H1 (cell line): ENCODE data around the gene L3MBTL4. TPM values are rescaled to one million over a fixed set of nuclear protein-coding genes. Genes with fewer than 3 reads are reported as not detected.

Experiments
- CTCF ChIA-PET: fragments of 300-600 bp; sonication (Branson Sonifier 250); formaldehyde crosslinking; loops from one replicate; lab custom pipeline; 2021; ENCODE audit not compliant: partially characterized antibody; lab: Charles Lee
- POLR2A ChIA-PET: fragments of 300-600 bp; sonication (Branson Sonifier 250); formaldehyde crosslinking; loops from one replicate; lab custom pipeline; 2021; ENCODE audit warnings: inconsistent platforms; ENCODE audit not compliant: partially characterized antibody; lab: Charles Lee
- DNase-seq, 2 experiments: peaks; one replicate each; pipeline versions ENCODE4 v3.0.0 to v3.0.0-alpha.2; 2010 to 2022; ENCODE audit warnings: low spot score in 2 of 2, low read depth in 1 of 2, mixed read lengths in 1 of 2
- FAIRE-seq: peaks from 2 replicates; lab custom pipeline; 2011; peaks lifted over from hg19 to GRCh38; lab: Jason Lieb, UNC
- H2AFZ ChIP-seq: 2 replicates; pipeline ENCODE4 v1.8.1; 2012; ENCODE audit warnings: low read length, inconsistent platforms
- H2AK5ac ChIP-seq: 2 replicates; pipeline ENCODE4 v1.6.1; 2013; ENCODE audit warnings: low read depth, low read length
- H2BK120ac ChIP-seq: replicated peaks from 2 replicates; pipeline ENCODE3; 2013; ENCODE audit warnings: low read depth, low read length, inconsistent platforms
- H2BK12ac ChIP-seq: 2 replicates; pipeline ENCODE4 v1.6.1; 2013; ENCODE audit warnings: low read depth, low read length
- H2BK15ac ChIP-seq: 2 replicates; pipeline ENCODE4 v1.6.1; 2013; ENCODE audit warnings: low read length
- H2BK20ac ChIP-seq: 2 replicates; pipeline ENCODE4 v1.6.1; 2013; ENCODE audit warnings: low read length
- H2BK5ac ChIP-seq: 2 replicates; pipeline ENCODE4 v1.6.1; 2013; ENCODE audit warnings: low read depth, low read length
- H3K14ac ChIP-seq: 2 replicates; pipeline ENCODE4 v1.6.1; 2013; ENCODE audit warnings: inconsistent platforms; ENCODE audit not compliant: insufficient read length
- H3K18ac ChIP-seq: 2 replicates; pipeline ENCODE4 v1.6.1; 2013; ENCODE audit warnings: low read length; ENCODE audit errors: extremely low read depth
- H3K23ac ChIP-seq: 2 replicates; pipeline ENCODE4 v1.6.1; 2013; ENCODE audit warnings: inconsistent platforms; ENCODE audit not compliant: insufficient read length
- H3K23me2 ChIP-seq: 2 replicates; pipeline ENCODE4 v1.6.1; 2013; ENCODE audit warnings: low read depth, low read length
- H3K27ac ChIP-seq: 2 replicates; pipeline ENCODE4 v1.6.1; 2011; ENCODE audit warnings: low read depth, low read length, inconsistent platforms
- H3K27me3 ChIP-seq, 4 experiments: replicated peaks in 1 of 4; 1 replicate in 1 of 4; 2 replicates in 3 of 4; pipeline versions ENCODE4 v1.6.1 to v1.8.1; 2011 to 2013; ENCODE audit warnings: low read length in 3 of 4, mild to moderate bottlenecking in 3 of 4, inconsistent platforms in 2 of 4, mixed read lengths in 2 of 4, moderate library complexity in 1 of 4; ENCODE audit not compliant: control insufficient read depth in 3 of 4, insufficient read depth in 3 of 4; ENCODE audit errors: extremely low read depth in 1 of 4
- H3K36me3 ChIP-seq, 4 experiments: 2 replicates each; pipeline versions ENCODE4 v1.6.1 to v1.8.1; 2011 to 2013; ENCODE audit warnings: mild to moderate bottlenecking in 4 of 4, low read length in 3 of 4, moderate library complexity in 2 of 4, control low read depth in 1 of 4, inconsistent platforms in 1 of 4; ENCODE audit not compliant: insufficient read depth in 4 of 4, control insufficient read depth in 2 of 4
- H3K4ac ChIP-seq: replicated peaks from 2 replicates; pipeline ENCODE3; 2013; ENCODE audit warnings: low read length, low read depth, mixed read lengths, inconsistent platforms; ENCODE audit not compliant: insufficient read length
- H3K4me1 ChIP-seq, 4 experiments: replicated peaks in 1 of 4; 1 replicate in 1 of 4; 2 replicates in 3 of 4; pipeline versions ENCODE4 v1.6.1 to v1.8.1; 2011 to 2013; ENCODE audit warnings: low read length in 3 of 4, inconsistent platforms in 2 of 4, mixed read lengths in 1 of 4; ENCODE audit not compliant: insufficient read depth in 4 of 4, control insufficient read depth in 3 of 4
- H3K4me2 ChIP-seq, 2 experiments: 2 replicates each; pipeline versions ENCODE4 v1.6.1 to v1.8.1; 2011 to 2013; ENCODE audit warnings: low read depth in 2 of 2, low read length in 2 of 2, control low read depth in 1 of 2, inconsistent platforms in 1 of 2, mild to moderate bottlenecking in 1 of 2; ENCODE audit not compliant: insufficient read depth in 1 of 2
- H3K4me3 ChIP-seq, 4 experiments: fragments of 200-600, 300-600 bp in 1 of 4; sonication (generic), shearing (Covaris generic), sonication (Bioruptor Twin) in 1 of 4; 2 replicates each; pipeline versions ENCODE4 v1.5.1 to v1.8.1; 2011 to 2016; ENCODE audit warnings: low read length in 4 of 4, low read depth in 3 of 4, control low read depth in 2 of 4, inconsistent platforms in 2 of 4, mild to moderate bottlenecking in 2 of 4, mixed read lengths in 1 of 4, moderate library complexity in 1 of 4; ENCODE audit not compliant: insufficient read depth in 2 of 4; ENCODE audit errors: extremely low read depth in 1 of 4
- H3K56ac ChIP-seq: replicated peaks from 2 replicates; pipeline ENCODE3; 2013; ENCODE audit warnings: low read depth, mild to moderate bottlenecking, mixed read lengths, low read length, inconsistent platforms; ENCODE audit not compliant: insufficient read length
- H3K79me1 ChIP-seq: 2 replicates; pipeline ENCODE4 v1.6.1; 2013; ENCODE audit warnings: low read depth, low read length, control low read depth
- H3K79me2 ChIP-seq, 2 experiments: 2 replicates each; pipeline versions ENCODE4 v1.6.1 to v1.8.1; 2012 to 2013; ENCODE audit warnings: low read length in 2 of 2, mild to moderate bottlenecking in 2 of 2, inconsistent platforms in 1 of 2; ENCODE audit not compliant: insufficient read depth in 2 of 2, control insufficient read depth in 1 of 2
- H3K9ac ChIP-seq, 4 experiments: replicated peaks in 1 of 4; 1 replicate in 1 of 4; 2 replicates in 3 of 4; pipeline versions ENCODE4 v1.6.1 to v1.8.1; 2011 to 2013; ENCODE audit warnings: low read depth in 3 of 4, low read length in 3 of 4, control low read depth in 2 of 4, mild to moderate bottlenecking in 2 of 4, moderate library complexity in 2 of 4, inconsistent platforms in 1 of 4; ENCODE audit errors: extremely low read depth in 1 of 4
- H3K9me3 ChIP-seq, 2 experiments: 2 replicates each; pipeline versions ENCODE4 v1.6.1 to v1.8.1; 2012 to 2013; ENCODE audit warnings: mild to moderate bottlenecking in 2 of 2, moderate library complexity in 2 of 2, control low read depth in 1 of 2, inconsistent platforms in 1 of 2, low read depth in 1 of 2, low read length in 1 of 2, mixed read lengths in 1 of 2; ENCODE audit not compliant: insufficient read depth in 2 of 2
- H4K20me1 ChIP-seq, 2 experiments: replicated peaks in 1 of 2; 2 replicates each; pipeline versions ENCODE3 to v1.8.1; 2011 to 2013; ENCODE audit warnings: inconsistent platforms in 2 of 2, low read length in 2 of 2, mild to moderate bottlenecking in 1 of 2; ENCODE audit not compliant: insufficient read depth in 2 of 2, control insufficient read depth in 1 of 2
- H4K5ac ChIP-seq: 2 replicates; pipeline ENCODE4 v1.6.1; 2013; ENCODE audit warnings: low read length, low read depth, mixed read lengths, inconsistent platforms; ENCODE audit not compliant: insufficient read length
- H4K8ac ChIP-seq: 2 replicates; pipeline ENCODE4 v1.8.0; 2013; ENCODE audit warnings: mild to moderate bottlenecking, moderate library complexity, low read length, inconsistent platforms; ENCODE audit not compliant: insufficient read depth; ENCODE audit errors: extremely low read depth
- H4K91ac ChIP-seq: replicated peaks from 2 replicates; pipeline ENCODE3; 2013; ENCODE audit warnings: low read length, mixed read lengths, inconsistent platforms; ENCODE audit not compliant: insufficient read length
- ATF2 ChIP-seq: IDR thresholded peaks from 2 replicates; pipeline ENCODE4 v1.6.1; 2012; ENCODE audit warnings: low read length, inconsistent platforms
- CHD2 ChIP-seq: IDR thresholded peaks from 2 replicates; pipeline ENCODE4 v1.6.1; 2012; ENCODE audit warnings: low read length, improper control_type of control experiment
- JUN ChIP-seq: IDR thresholded peaks from 2 replicates; pipeline ENCODE4 v1.6.1; 2011; ENCODE audit warnings: low read depth, mild to moderate bottlenecking, improper control_type of control experiment, low read length
- SAP30 ChIP-seq: fragments of 300-600 bp; sonication (generic); IDR thresholded peaks from 2 replicates; pipeline ENCODE4 v1.7.1; 2012; ENCODE audit warnings: low read length, moderate library complexity, mild to moderate bottlenecking, inconsistent platforms; ENCODE audit not compliant: insufficient read depth, insufficient replicate concordance
- SIRT6 ChIP-seq: IDR thresholded peaks from one replicate; pipeline ENCODE4 v1.7.1; 2012; ENCODE audit warnings: low read length, inconsistent platforms
- SP1 ChIP-seq: IDR thresholded peaks from 2 replicates; pipeline ENCODE4 v1.6.1; 2011; ENCODE audit warnings: low read depth, low read length
- USF2 ChIP-seq: IDR thresholded peaks from 2 replicates; pipeline ENCODE4 v1.6.1; 2011; ENCODE audit warnings: low read length, improper control_type of control experiment
- WGBS, 2 experiments: shearing (Covaris generic) in 1 of 2; methylation state at CpG; one replicate each; pipeline versions ENCODE4 v1.1.6 to v1.1.7; 2013 to 2015; ENCODE audit warnings: low lambda C conversion rate in 2 of 2, mixed read lengths in 2 of 2, inconsistent platforms in 1 of 2, low coverage in 1 of 2, missing lambda C conversion rate in 1 of 2; ENCODE audit not compliant: insufficient replicate concordance in 2 of 2, insufficient coverage in 1 of 2, insufficient read length in 1 of 2; ENCODE audit errors: extremely low coverage in 1 of 2, missing lambda C conversion rate in 1 of 2; 5-methylcytosine and 5-hydroxymethylcytosine counted together
- polyA plus RNA-seq, 7 experiments: library from polyadenylated mRNA; depleted of rRNA in 3 of 7; stranded (reverse) in 5 of 7; unstranded in 2 of 7; fragments of >200 nt in 5 of 7; fragments of 200-250 nt in 2 of 7; gene quantifications; 1 replicate in 5 of 7; 2 replicates in 1 of 7; 4 replicates in 1 of 7; pipeline versions ENCODE4 v1.2.1 to v1.2.3, GENCODE V29; 2011 to 2013; ENCODE audit warnings: missing spikeins in 2 of 7, mixed read lengths in 2 of 7
- total RNA-seq: library from RNA; stranded (reverse); fragmentation: NEBNext Ultra II Directional; extraction: Animal tissue kit (Norgen Biotek cat#: 25700); gene quantifications from 2 replicates; pipeline ENCODE4 v1.2.1, GENCODE V29; 2021
- TF ChIP-seq, protein P1 (sequence below): IDR thresholded peaks from 2 replicates; pipeline ENCODE4 v1.6.1; 2012; ENCODE audit warnings: inconsistent platforms

The L3MBTL4 gene
- total and polyA plus RNA-seq, 2 of the 8 experiments (the other 6 are each of a cell fraction or from before 2014, with no cell fraction given), result 1.0 to 2.1 TPM

- POLR2A ChIA-PET, result interaction anchor here (2.0 kb wide), 1 partner anchor 75 kb away, joined by 5 read pairs; no protein-coding TSS in a partner anchor
- Histone ChIP-seq H3K79me2 (no peaks in the 10 kb centered on the region), H3K4ac (no peak overlapping the region), H2AFZ (no peak overlapping the region), H2BK20ac (peak overlapping the region; percentile 36; the same call in 1 of the 2 replicates), H3K9me3 (no peaks in the 10 kb centered on the region), H4K91ac (no peak overlapping the region), H4K5ac (no peak overlapping the region), H2BK12ac (peak overlapping the region; percentile 77), H3K14ac (no peak overlapping the region), H2BK15ac (peak overlapping the region; percentile 47; the same call in 1 of the 2 replicates), H3K9ac (no peak overlapping the region), H3K4me2 (no peak overlapping the region; a peak in 1 of 4 replicates), H3K23me2 (no peaks in the 10 kb centered on the region), H3K18ac (0 out of 2 replicates have a peak overlapping the region, but pooled peaks have one; percentile 34), H3K36me3 (no peaks in the 10 kb centered on the region), H3K79me1 (no peaks in the 10 kb centered on the region), H4K8ac (peak overlapping the region; percentile 51; the same call in 1 of the 2 replicates), H3K56ac (no peak overlapping the region), H2BK120ac (peak overlapping the region; percentile 11), H2AK5ac (peak overlapping the region; percentile 67; the same call in 1 of the 2 replicates), H3K23ac (no peak overlapping the region), H4K20me1 (no peaks in the 10 kb centered on the region), H3K27ac (0 out of 2 replicates have a peak overlapping the region, but pooled peaks have one; percentile 8), H3K27me3 (no peaks in the 10 kb centered on the region), H3K4me3 (no peak overlapping the region), H3K4me1 (peaks cover 8 to 21% (median 19%) of the 10 kb centered on the region in 4 experiments; a peak in 5 of 7 replicates), H2BK5ac (peak overlapping the region; percentile 41; the same call in 1 of the 2 replicates)
- DNase-seq (no peak), FAIRE-seq (no peak)
- CTCF ChIA-PET, result no interaction called here
- WGBS, 2 experiments, result 74% methylated on average over 7 of the region's 7 CpGs; no CpG with 5 or more reads in 1 of the 2 experiments
- TF ChIP-seq JUN, result no peak
- no peak for TF ChIP-seq CHD2
- TF ChIP-seq, protein P1, sequence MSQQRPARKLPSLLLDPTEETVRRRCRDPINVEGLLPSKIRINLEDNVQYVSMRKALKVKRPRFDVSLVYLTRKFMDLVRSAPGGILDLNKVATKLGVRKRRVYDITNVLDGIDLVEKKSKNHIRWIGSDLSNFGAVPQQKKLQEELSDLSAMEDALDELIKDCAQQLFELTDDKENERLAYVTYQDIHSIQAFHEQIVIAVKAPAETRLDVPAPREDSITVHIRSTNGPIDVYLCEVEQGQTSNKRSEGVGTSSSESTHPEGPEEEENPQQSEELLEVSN, result no peak
- TF ChIP-seq USF2, result no peak
- no peak for TF ChIP-seq ATF2
- no peak for TF ChIP-seq SIRT6
- no peak for TF ChIP-seq SP1
- no peak for TF ChIP-seq SAP30
These were observed 416.4 kb downstream of the L3MBTL4 start for GRCh38 chr18:5998166-5998881.
